Smooth muscle cell of the brain vasculature (primary cell): ENCODE data around the gene CDC42BPA.
"Not testable (repeated sequence)": the region's sequence is repeated elsewhere in the genome, so short reads cannot be mapped to it uniquely, and the experiment has no call there.

Experiments
- DNase-seq: peaks from one replicate; pipeline ENCODE4 v3.0.0-alpha.2; 2012; ENCODE audit warnings: low read depth, low spot score

CDC42BPA gene

GRCh38 chr1:227136210-227136820, 182.0 kb downstream of the CDC42BPA start:
- DNase-seq, result no peak

GRCh38 chr1:227134686-227135314, 183.5 kb downstream of the CDC42BPA start:
- DNase-seq, result no peak

- not testable (repeated sequence) for DNase-seq
These were observed 185.6 kb downstream of the CDC42BPA start for GRCh38 chr1:227132695-227133094.

DNA sequence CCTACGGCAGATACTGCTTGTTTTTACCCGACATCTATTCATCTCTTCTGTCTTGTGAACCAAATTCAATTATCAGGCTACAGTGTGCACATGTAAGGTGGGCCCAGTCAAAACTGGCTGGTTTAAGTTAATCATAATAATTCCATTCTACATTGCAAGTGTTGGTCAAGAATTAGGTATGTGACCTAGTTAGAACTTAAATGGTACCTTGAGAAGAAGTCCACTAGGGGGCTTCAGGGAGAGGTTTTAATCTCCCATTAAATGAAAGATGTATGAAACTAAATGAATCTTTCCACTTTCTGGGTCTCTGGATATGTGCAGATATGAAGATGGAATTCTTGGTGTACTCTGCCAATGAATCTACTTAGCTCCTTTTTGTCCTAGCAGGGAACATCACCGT, 187.1 kb downstream of the CDC42BPA start:
- DNase-seq, result no peak

DNA sequence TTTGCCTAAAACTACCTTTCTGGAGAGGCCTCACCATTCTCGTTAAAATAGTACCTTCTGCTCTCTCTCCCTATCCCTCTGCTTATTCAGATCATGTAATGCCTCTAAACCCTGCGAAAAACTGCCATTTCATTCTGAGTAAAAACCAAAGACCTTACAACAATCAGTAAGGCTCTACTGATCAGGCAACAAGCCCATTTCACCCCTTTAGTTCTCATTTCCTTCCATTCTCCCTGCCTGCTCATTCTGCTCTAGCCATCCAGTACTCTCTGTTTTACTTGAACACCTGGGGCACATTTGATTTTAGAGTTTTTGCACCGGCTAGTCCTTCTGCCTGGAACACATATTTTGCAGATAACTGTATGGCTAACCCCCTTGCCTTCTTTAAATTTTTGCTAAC, 190.4 kb downstream of the CDC42BPA start:
- DNase-seq, result no peak

GRCh38 chr1:227125929-227126545, 192.3 kb downstream of the CDC42BPA start:
- DNase-seq, result no peak

DNA sequence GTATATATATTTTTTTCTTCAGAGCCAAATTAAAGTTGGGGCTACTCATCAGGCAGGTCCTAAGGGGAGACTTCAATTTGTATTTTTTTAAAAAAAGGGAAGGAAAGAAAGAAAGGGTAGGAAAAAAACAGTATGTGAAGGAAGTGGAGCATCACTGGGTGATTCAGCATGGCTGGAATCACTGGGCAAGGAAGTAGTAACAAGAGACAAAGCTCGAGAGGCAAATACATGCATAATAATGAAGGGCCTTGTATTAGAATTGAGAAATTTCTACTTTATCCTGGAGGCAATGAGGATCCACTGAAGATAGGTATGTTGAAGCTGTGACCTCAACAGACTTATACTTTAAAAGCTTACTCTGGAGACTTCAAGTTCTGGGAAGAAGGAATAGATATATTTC, 193.8 kb downstream of the CDC42BPA start:
- DNase-seq, result no peak

GRCh38 chr1:227120826-227121225, 197.5 kb downstream of the CDC42BPA start:
- no peak for DNase-seq

GRCh38 chr1:227112538-227112937, 205.8 kb downstream of the CDC42BPA start:
- no peak for DNase-seq

GRCh38 chr1:227111782-227112181, 206.5 kb downstream of the CDC42BPA start:
- no peak for DNase-seq

GRCh38 chr1:227105291-227105690, 213.0 kb downstream of the CDC42BPA start:
- DNase-seq, result not testable (repeated sequence)

DNA sequence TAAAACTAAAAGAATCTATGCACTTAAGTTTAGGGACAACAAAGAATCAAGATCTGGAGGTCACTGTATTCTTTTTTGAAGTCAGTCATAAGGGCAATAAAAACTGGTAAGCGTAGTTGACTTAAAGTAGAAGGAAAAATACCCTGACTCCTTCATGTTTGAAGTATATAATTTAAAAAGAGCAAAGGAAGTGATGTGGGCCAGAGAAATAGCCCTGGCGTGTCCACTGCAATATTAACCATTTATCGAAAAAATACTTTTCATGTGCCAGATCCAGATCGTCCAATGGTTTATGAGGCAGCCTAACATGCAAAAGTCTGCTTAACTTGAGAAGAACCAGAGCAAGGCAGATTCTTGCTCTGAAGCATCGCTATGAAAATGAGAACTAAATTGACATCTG, 216.2 kb downstream of the CDC42BPA start:
- DNase-seq, result no peak

DNA sequence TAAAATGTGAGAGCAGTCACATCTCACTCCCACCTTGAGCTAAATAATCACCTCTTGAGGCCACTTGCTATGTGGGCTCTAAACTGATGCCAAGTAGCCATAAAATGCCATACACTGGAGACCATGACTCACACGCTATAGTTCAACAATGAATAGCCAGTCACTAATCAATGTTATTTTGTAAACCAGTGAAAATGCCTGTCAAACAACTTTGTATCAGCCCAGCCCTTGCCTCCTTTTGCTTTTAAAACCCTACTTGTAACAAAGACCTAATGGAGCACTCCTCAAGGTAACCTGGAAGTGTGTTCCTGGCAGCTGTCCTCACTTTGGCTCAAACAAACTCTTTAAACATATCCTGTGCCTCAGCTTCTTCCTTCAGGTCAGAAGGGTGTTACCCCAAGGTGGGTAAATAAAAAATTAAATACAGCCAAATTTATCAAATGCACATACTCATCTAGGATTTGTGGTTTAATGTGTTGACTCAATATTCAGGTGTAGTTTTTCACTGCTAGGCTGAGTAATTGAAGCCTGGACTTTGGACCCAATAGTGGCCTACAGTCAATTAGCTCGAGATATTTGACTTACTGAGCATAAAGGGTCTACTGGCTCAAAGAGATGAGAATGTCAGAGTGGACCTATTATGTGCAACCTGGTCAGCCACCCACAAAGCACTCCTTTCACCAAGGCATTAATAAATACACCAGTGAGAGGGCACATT, 223.9 kb downstream of the CDC42BPA start:
- no peak for DNase-seq

DNA sequence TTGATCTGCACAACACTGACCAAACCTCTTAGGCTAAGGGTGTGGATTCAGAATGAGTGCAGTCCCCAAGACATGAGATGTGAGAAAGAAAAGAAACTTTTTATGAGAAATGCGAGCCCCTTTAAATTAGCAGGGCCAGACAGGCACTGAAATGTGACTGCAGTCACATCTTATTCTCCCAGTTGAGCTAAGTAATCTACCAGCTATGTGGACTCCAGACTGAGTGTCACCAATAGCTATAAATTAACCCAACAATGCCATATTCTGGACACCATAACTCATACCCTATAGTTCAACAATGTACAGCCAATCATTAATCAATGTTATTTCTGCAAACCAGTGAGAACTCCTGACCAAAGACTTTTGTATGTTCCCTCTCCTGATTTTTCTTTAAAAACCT, 225.0 kb downstream of the CDC42BPA start:
- no peak for DNase-seq

GRCh38 chr1:227092069-227092468, 226.2 kb downstream of the CDC42BPA start:
- DNase-seq, result no peak

- DNase-seq, result no peak
These were observed 231.7 kb downstream of the CDC42BPA start for GRCh38 chr1:227086636-227087035.

GRCh38 chr1:227082999-227083746, 235.1 kb downstream of the CDC42BPA start:
- no peak for DNase-seq

DNA sequence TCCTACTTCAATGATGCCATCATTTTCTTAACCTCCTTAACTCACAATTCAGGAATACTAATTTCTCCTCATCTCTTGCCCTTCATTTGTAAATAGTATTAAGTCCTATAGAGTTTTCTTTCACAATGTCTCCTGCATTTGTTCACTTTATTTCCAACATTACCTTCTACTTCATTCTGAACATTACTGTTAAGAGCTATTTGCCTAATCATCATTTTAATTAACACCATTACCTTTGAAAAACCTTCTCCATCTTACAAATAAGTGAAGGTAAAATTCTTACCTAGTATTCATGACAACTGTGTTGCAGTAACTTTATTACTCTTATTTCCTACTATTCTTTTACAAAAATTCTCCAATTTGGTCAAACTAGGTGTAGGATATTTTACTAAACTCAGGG, 240.5 kb downstream of the CDC42BPA start:
- DNase-seq, result no peak

DNA sequence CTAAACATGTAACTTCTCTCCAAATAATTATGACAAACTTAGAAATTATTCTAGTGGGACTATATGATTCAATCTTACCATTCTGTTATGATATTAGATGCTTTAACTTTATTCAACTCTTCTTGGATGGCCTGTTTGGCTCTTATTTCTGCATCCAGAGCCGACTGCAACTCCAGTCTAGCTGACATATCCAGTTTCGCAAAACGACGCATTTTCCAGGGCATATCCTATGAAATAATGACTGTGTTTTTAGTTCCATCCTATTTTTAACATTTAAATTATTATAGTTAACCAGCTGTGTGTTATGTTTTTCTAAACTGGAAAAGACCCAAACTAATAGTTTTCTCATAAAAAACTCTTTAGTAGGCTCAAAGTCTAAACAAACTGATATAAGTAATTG, 244.5 kb downstream of the CDC42BPA start:
- DNase-seq, result no peak

- no peak for DNase-seq
These were observed 245.3 kb downstream of the CDC42BPA start for GRCh38 chr1:227072991-227073390.

GRCh38 chr1:227071895-227072587, 246.3 kb downstream of the CDC42BPA start:
- DNase-seq, result no peak
